HT1080 (cell line): ENCODE results near the gene GPR35. TPM values are rescaled to one million over a fixed set of nuclear protein-coding genes. Genes with fewer than 3 reads are reported as not detected.
A peak's percentile ranks its signal among the peaks of the same experiment; 100 is the strongest.

Source experiments
- DNase-seq: peaks from one replicate; pipeline ENCODE4 v3.0.0-alpha.2; 2015; ENCODE audit warnings: low read depth
- total RNA-seq: library from RNA; depleted of rRNA; stranded (reverse); fragments of >200 nt; shearing (Covaris generic); gene quantifications from 2 replicates; pipeline ENCODE4 v1.2.3, GENCODE V29; 2014

GPR35 gene
- total RNA-seq, 1 experiment from 2014 or later, result 0.05 TPM

GRCh38 chr2:240588669-240589068, 36.6 kb upstream of the GPR35 start:
- DNase-seq, result no peak

GRCh38 chr2:240589375-240589774, 35.9 kb upstream of the GPR35 start:
- DNase-seq, result no peak

- DNase-seq, result no peak
Measured at GRCh38 chr2:240589850-240590525, 35.3 kb upstream of the GPR35 start.

- DNase-seq, result no peak
Measured at GRCh38 chr2:240590681-240591111, 34.6 kb upstream of the GPR35 start.

- peak; percentile 38 for DNase-seq
Measured at GRCh38 chr2:240591226-240591625, 34.1 kb upstream of the GPR35 start.

GRCh38 chr2:240591784-240592183, 33.5 kb upstream of the GPR35 start:
- no peak for DNase-seq

- no peak for DNase-seq
Measured at GRCh38 chr2:240593026-240593702, 32.1 kb upstream of the GPR35 start.

GRCh38 chr2:240593703-240594451, 31.4 kb upstream of the GPR35 start:
- DNase-seq, result no peak

GRCh38 chr2:240594511-240595380, 30.5 kb upstream of the GPR35 start:
- no peak for DNase-seq

GRCh38 chr2:240595381-240596079, 29.8 kb upstream of the GPR35 start:
- DNase-seq, result no peak

- no peak for DNase-seq
Measured at GRCh38 chr2:240596080-240596460, 29.2 kb upstream of the GPR35 start.

- no peak for DNase-seq
Measured at GRCh38 chr2:240596491-240596931, 28.8 kb upstream of the GPR35 start.

- no peak for DNase-seq
Measured at GRCh38 chr2:240597054-240597418, 28.2 kb upstream of the GPR35 start.

GRCh38 chr2:240597419-240598181, 27.7 kb upstream of the GPR35 start:
- no peak for DNase-seq

- no peak for DNase-seq
Measured at GRCh38 chr2:240598311-240598911, 26.9 kb upstream of the GPR35 start.

GRCh38 chr2:240599141-240599583, 26.1 kb upstream of the GPR35 start:
- DNase-seq, result no peak

- DNase-seq, result no peak
Measured at GRCh38 chr2:240600451-240600961, 24.8 kb upstream of the GPR35 start.

GRCh38 chr2:240601061-240601830, 24.0 kb upstream of the GPR35 start:
- no peak for DNase-seq

- no peak for DNase-seq
Measured at GRCh38 chr2:240601831-240602160, 23.5 kb upstream of the GPR35 start.
